Measurements from ENCODE around the gene PROC.

Gene PROC

GRCh38 chr2:127413782-127414637, 4.2 kb upstream of the PROC start:
- no peak for DNase-seq (ENCODE audit: low read depth in 2 of 2, low spot score in 1 of 2)

GRCh38 chr2:127414638-127415592, 3.3 kb upstream of the PROC start:
- DNase-seq (ENCODE audit: low read depth in 2 of 2, low spot score in 1 of 2), result no peak

GRCh38 chr2:127415593-127416505, 2.4 kb upstream of the PROC start:
- DNase-seq (ENCODE audit: low read depth in 2 of 2, low spot score in 1 of 2), result peak; percentile 53 to 60

GRCh38 chr2:127416506-127417001, 1.7 kb upstream of the PROC start:
- DNase-seq (ENCODE audit: low read depth in 2 of 2, low spot score in 1 of 2), result no peak

- no peak for DNase-seq (ENCODE audit: low read depth in 2 of 2, low spot score in 1 of 2)
Observed at GRCh38 chr2:127417406-127417805, 821 bp upstream of the PROC start.

GRCh38 chr2:127419112-127419430, 844 bp downstream of the PROC start:
- DNase-seq (ENCODE audit: low read depth in 2 of 2, low spot score in 1 of 2), result no peak

GRCh38 chr2:127419448-127420038, 1.3 kb downstream of the PROC start:
- DNase-seq (ENCODE audit: low read depth in 2 of 2, low spot score in 1 of 2), result no peak

GRCh38 chr2:127420039-127420864, 2.0 kb downstream of the PROC start:
- DNase-seq (ENCODE audit: low read depth in 2 of 2, low spot score in 1 of 2), result no peak

- no peak for DNase-seq (ENCODE audit: low read depth in 2 of 2, low spot score in 1 of 2)
Observed at GRCh38 chr2:127421116-127421800, 3.0 kb downstream of the PROC start.

- DNase-seq (ENCODE audit: low read depth in 2 of 2, low spot score in 1 of 2), result no peak
Observed at GRCh38 chr2:127421871-127422558, 3.8 kb downstream of the PROC start.

- DNase-seq (ENCODE audit: low read depth in 2 of 2, low spot score in 1 of 2), result no peak
Observed at GRCh38 chr2:127422559-127423477, 4.6 kb downstream of the PROC start.

GRCh38 chr2:127423478-127423843, 5.2 kb downstream of the PROC start:
- no peak for DNase-seq (ENCODE audit: low read depth in 2 of 2, low spot score in 1 of 2)

GRCh38 chr2:127423880-127424279, 5.7 kb downstream of the PROC start:
- no peak for DNase-seq (ENCODE audit: low read depth in 2 of 2, low spot score in 1 of 2)

- DNase-seq (ENCODE audit: low read depth in 2 of 2, low spot score in 1 of 2), result no peak
Observed at GRCh38 chr2:127424598-127425520, 6.6 kb downstream of the PROC start.

GRCh38 chr2:127425540-127426490, 7.6 kb downstream of the PROC start:
- DNase-seq (ENCODE audit: low read depth in 2 of 2, low spot score in 1 of 2), result no peak
